Measurements from ENCODE around the gene TBC1D14. TPM values are rescaled to one million over a fixed set of nuclear protein-coding genes. Genes with fewer than 3 reads are reported as not detected.

TBC1D14 gene
- total and polyA plus RNA-seq, 10 of the 15 experiments (the other 5 are each of a cell fraction or from before 2014, with no cell fraction given): 0.87 to 39.3 (median 30.1) TPM

- TF ChIP-seq CTCF (IDR thresholded peaks at IDR 0.05 in 2 of 3, conservative IDR thresholded peaks at IDR 0.05 in 1 of 3; ENCODE audit: control insufficient read depth in 2 of 3, extremely low read depth in 1 of 3, insufficient read depth in 1 of 3, low read depth in 3 of 3, low read length in 3 of 3) (no peak), FOXK2 (IDR thresholded peaks at IDR 0.05) (no peak), SREBF2 (IDR thresholded peaks at IDR 0.05; ENCODE audit: low read length) (no peak), PKNOX1 (IDR thresholded peaks at IDR 0.05) (no peak), PAX8 (IDR thresholded peaks at IDR 0.05) (no peak), PML (IDR thresholded peaks at IDR 0.05; ENCODE audit: low read length) (no peak), CREB1 (IDR thresholded peaks at IDR 0.05; ENCODE audit: low read depth) (no peak), SRF (IDR thresholded peaks at IDR 0.05; ENCODE audit: low read depth in 2 of 2, low read length in 2 of 2) (no peak), WRNIP1 (IDR thresholded peaks at IDR 0.05; ENCODE audit: borderline replicate concordance, low read depth, low read length) (no peak), ASH2L (IDR thresholded peaks at IDR 0.05; ENCODE audit: borderline replicate concordance, low read depth) (no peak), IRF4 (IDR thresholded peaks at IDR 0.05; ENCODE audit: low read depth, low read length) (no peak), ATF3 (IDR thresholded peaks at IDR 0.05; ENCODE audit: borderline replicate concordance, extremely low read depth, low read depth, low read length) (no peak), ATF7 (IDR thresholded peaks at IDR 0.05; ENCODE audit: low read depth) (no peak)
Measured at GRCh38 chr4:6902318-6903042, 7.1 kb upstream of the TBC1D14 start (continued).
